Thymus (tissue), 11 donors: Measurements from ENCODE around the gene CSTF2. TPM values are rescaled to one million over a fixed set of nuclear protein-coding genes. Genes with fewer than 3 reads are reported as not detected.

ENCODE experiments used
- DNase-seq, 9 donors: peaks; one replicate each; pipeline ENCODE4 v3.0.0-alpha.2; 2013; ENCODE audit warnings: low spot score in 9 of 9, low read depth in 6 of 9, missing footprints in 1 of 9
- H3K27ac ChIP-seq, 2 donors: one replicate each; pipeline ENCODE4 v1.5.1; 2013; ENCODE audit warnings: control low read depth in 1 of 2, low read depth in 1 of 2, low read length in 1 of 2, mild to moderate bottlenecking in 1 of 2, moderate library complexity in 1 of 2
- H3K27me3 ChIP-seq, 2 donors: one replicate each; pipeline ENCODE4 v1.5.1; 2013; ENCODE audit warnings: low read length in 1 of 2; ENCODE audit not compliant: control insufficient read depth in 2 of 2, insufficient read depth in 1 of 2
- H3K36me3 ChIP-seq, 2 donors: one replicate each; pipeline ENCODE4 v1.5.1; 2013; ENCODE audit warnings: low read length in 1 of 2, mild to moderate bottlenecking in 1 of 2, moderate library complexity in 1 of 2; ENCODE audit not compliant: control insufficient read depth in 2 of 2, insufficient read depth in 2 of 2
- H3K4me1 ChIP-seq, 2 donors: one replicate each; pipeline ENCODE4 v1.5.1; 2013; ENCODE audit warnings: low read length in 2 of 2; ENCODE audit not compliant: control insufficient read depth in 2 of 2, insufficient read depth in 2 of 2
- H3K4me3 ChIP-seq, 2 donors: one replicate each; pipeline ENCODE4 v1.5.1; 2013; ENCODE audit warnings: low read length in 2 of 2, control low read depth in 1 of 2, mild to moderate bottlenecking in 1 of 2
- H3K9me3 ChIP-seq, 2 donors: one replicate each; pipeline ENCODE4 v1.5.1; 2013; ENCODE audit warnings: low read length in 1 of 2, mild to moderate bottlenecking in 1 of 2; ENCODE audit not compliant: control insufficient read depth in 2 of 2, insufficient read depth in 1 of 2
- WGBS: extraction: QIAGEN DNeasy Blood & Tissue Kit; methylation state at CpG from one replicate; pipeline ENCODE4 v1.1.7; 2013; 5-methylcytosine and 5-hydroxymethylcytosine counted together
- polyA plus RNA-seq: library from polyadenylated mRNA; stranded (reverse); fragments of 200-250 nt; gene quantifications from one replicate; pipeline ENCODE4 v1.2.3, GENCODE V29; 2013
- total RNA-seq: library from RNA; stranded (reverse); fragments of 120-200 nt; gene quantifications from one replicate; pipeline ENCODE4 v1.2.4, GENCODE V29; 2013
- donor health status: healthy.

CSTF2 gene
- total and polyA plus RNA-seq, 2 donors: 6.0 to 20.4 TPM

- H3K36me3 ChIP-seq: no peaks in the 10 kb centered on the region
- H3K4me3 ChIP-seq: no peak overlapping the region
- no peaks in the 10 kb centered on the region for H3K4me1 ChIP-seq
- H3K27me3 ChIP-seq: no peaks in the 10 kb centered on the region
- 66% methylated on average over 6 of the region's 6 CpGs for WGBS
- no peak overlapping the region for H3K27ac ChIP-seq
- DNase-seq: no peak
- no peaks in the 10 kb centered on the region for H3K9me3 ChIP-seq
Observed at GRCh38 chrX:100863326-100863864, 43.2 kb downstream of the CSTF2 start.

GRCh38 chrX:100864657-100865391 lies 44.6 kb downstream of the CSTF2 start:
- Histone ChIP-seq H3K9me3 (no peaks in the 10 kb centered on the region), H3K36me3 (no peaks in the 10 kb centered on the region), H3K27ac (no peak overlapping the region), H3K27me3 (no peaks in the 10 kb centered on the region), H3K4me3 (no peak overlapping the region), H3K4me1 (no peaks in the 10 kb centered on the region)
- 98% methylated on average over 2 of the region's 2 CpGs for WGBS
- DNase-seq: no peak

- Histone ChIP-seq H3K4me1 (no peaks in the 10 kb centered on the region), H3K36me3 (no peaks in the 10 kb centered on the region), H3K9me3 (no peaks in the 10 kb centered on the region), H3K27me3 (no peaks in the 10 kb centered on the region), H3K4me3 (no peak overlapping the region), H3K27ac (no peak overlapping the region)
- 93% methylated on average over 2 of the region's 2 CpGs for WGBS
- DNase-seq: no peak
Observed at GRCh38 chrX:100868273-100868672, 48.1 kb downstream of the CSTF2 start.

GRCh38 chrX:100870527-100870926 lies 50.3 kb downstream of the CSTF2 start:
- H3K27me3 ChIP-seq: no peaks in the 10 kb centered on the region
- H3K27ac ChIP-seq: no peak overlapping the region
- no peak for DNase-seq
- no peaks in the 10 kb centered on the region for H3K4me1 ChIP-seq
- no peaks in the 10 kb centered on the region for H3K9me3 ChIP-seq
- H3K4me3 ChIP-seq: no peak overlapping the region
- 96% methylated on average over 5 of the region's 5 CpGs for WGBS
- H3K36me3 ChIP-seq: no peaks in the 10 kb centered on the region

GRCh38 chrX:100871594-100872560 lies 51.7 kb downstream of the CSTF2 start:
- no peaks in the 10 kb centered on the region for H3K27me3 ChIP-seq
- no peaks in the 10 kb centered on the region for H3K36me3 ChIP-seq
- no peak overlapping the region for H3K4me3 ChIP-seq
- no peaks in the 10 kb centered on the region for H3K9me3 ChIP-seq
- 94% methylated on average over 9 of the region's 9 CpGs for WGBS
- H3K4me1 ChIP-seq: no peaks in the 10 kb centered on the region
- no peak for DNase-seq
- H3K27ac ChIP-seq: no peak overlapping the region

- no peaks in the 10 kb centered on the region for H3K27me3 ChIP-seq
- H3K9me3 ChIP-seq: no peaks in the 10 kb centered on the region
- 85% methylated on average over 2 of the region's 2 CpGs for WGBS
- H3K4me1 ChIP-seq: no peaks in the 10 kb centered on the region
- DNase-seq: no peak
- no peak within 1 kb of the TSS for H3K4me3 ChIP-seq
- H3K27ac ChIP-seq: no peak within 1 kb of the TSS
- no peaks in the 10 kb centered on the region for H3K36me3 ChIP-seq
Observed at GRCh38 chrX:100874325-100874724, 54.1 kb downstream of the CSTF2 start, which contains the start of gene NOX1. Gene NOX1, minus strand, starts transcription at chrX:100874359. Its CDS starts 220 bp downstream, at chrX:100874139.

GRCh38 chrX:100880368-100880767 lies 60.2 kb downstream of the CSTF2 start:
- 47% methylated on average over 2 of the region's 2 CpGs for WGBS
- Histone ChIP-seq H3K4me3 (no peak overlapping the region), H3K4me1 (no peaks in the 10 kb centered on the region), H3K9me3 (no peaks in the 10 kb centered on the region), H3K27ac (no peak overlapping the region), H3K36me3 (no peaks in the 10 kb centered on the region), H3K27me3 (no peaks in the 10 kb centered on the region)
- no peak for DNase-seq

GRCh38 chrX:100883654-100884053 lies 63.5 kb downstream of the CSTF2 start:
- no peaks in the 10 kb centered on the region for H3K27me3 ChIP-seq
- 92% methylated on average over 4 of the region's 4 CpGs for WGBS
- no peaks in the 10 kb centered on the region for H3K4me1 ChIP-seq
- no peaks in the 10 kb centered on the region for H3K36me3 ChIP-seq
- H3K9me3 ChIP-seq: no peaks in the 10 kb centered on the region
- H3K4me3 ChIP-seq: no peak overlapping the region
- H3K27ac ChIP-seq: no peak overlapping the region
- no peak for DNase-seq
